ENCODE data around the gene RBM26.

The RBM26 gene

GRCh38 chr13:79450110-79450509 lies 44.1 kb upstream of the RBM26 start:
- H3K27ac ChIP-seq (ENCODE audit: poor library complexity, severe bottlenecking), result no peak overlapping the region
- H3K4me3 ChIP-seq (ENCODE audit: severe bottlenecking), result no peak overlapping the region
- no peaks in the 10 kb centered on the region for H3K27me3 ChIP-seq (ENCODE audit: insufficient read depth, poor library complexity, severe bottlenecking)
- peaks cover 8% of the 10 kb centered on the region for H3K4me1 ChIP-seq (ENCODE audit: insufficient read depth, poor library complexity, severe bottlenecking)
- no peak for DNase-seq (ENCODE audit: low spot score)
- H3K36me3 ChIP-seq (ENCODE audit: low read depth), result no peaks in the 10 kb centered on the region
- no peak for TF ChIP-seq CTCF (IDR thresholded peaks at IDR 0.05; ENCODE audit: poor library complexity, severe bottlenecking)
- no peaks in the 10 kb centered on the region for H3K9me3 ChIP-seq (ENCODE audit: severe bottlenecking)
- ATAC-seq (ENCODE audit: low read depth), result no peak

- H3K27me3 ChIP-seq (ENCODE audit: insufficient read depth, poor library complexity, severe bottlenecking), result no peaks in the 10 kb centered on the region
- DNase-seq (ENCODE audit: low spot score) (no peak), ATAC-seq (ENCODE audit: low read depth) (no peak)
- no peak overlapping the region for H3K27ac ChIP-seq (ENCODE audit: poor library complexity, severe bottlenecking)
- H3K36me3 ChIP-seq (ENCODE audit: low read depth), result no peaks in the 10 kb centered on the region
- no peak for TF ChIP-seq CTCF (IDR thresholded peaks at IDR 0.05; ENCODE audit: poor library complexity, severe bottlenecking)
- H3K4me3 ChIP-seq (ENCODE audit: severe bottlenecking), result no peak overlapping the region
- H3K9me3 ChIP-seq (ENCODE audit: severe bottlenecking), result no peaks in the 10 kb centered on the region
- H3K4me1 ChIP-seq (ENCODE audit: insufficient read depth, poor library complexity, severe bottlenecking), result peaks cover 8% of the 10 kb centered on the region
Measured at GRCh38 chr13:79448413-79448812, 42.4 kb upstream of the RBM26 start.

- ATAC-seq (ENCODE audit: low read depth), result no peak
- TF ChIP-seq CTCF (IDR thresholded peaks at IDR 0.05; ENCODE audit: poor library complexity, severe bottlenecking), result no peak
- Histone ChIP-seq H3K4me3 (ENCODE audit: severe bottlenecking) (no peak overlapping the region), H3K9me3 (ENCODE audit: severe bottlenecking) (no peaks in the 10 kb centered on the region), H3K4me1 (ENCODE audit: insufficient read depth, poor library complexity, severe bottlenecking) (peaks cover 8% of the 10 kb centered on the region), H3K27ac (ENCODE audit: poor library complexity, severe bottlenecking) (no peak overlapping the region), H3K36me3 (ENCODE audit: low read depth) (no peaks in the 10 kb centered on the region), H3K27me3 (ENCODE audit: insufficient read depth, poor library complexity, severe bottlenecking) (no peaks in the 10 kb centered on the region)
- no peak for DNase-seq (ENCODE audit: low spot score)
Measured at GRCh38 chr13:79447741-79448140, 41.7 kb upstream of the RBM26 start.

GRCh38 chr13:79447141-79447540 lies 41.1 kb upstream of the RBM26 start:
- DNase-seq (ENCODE audit: low spot score), result no peak
- H3K9me3 ChIP-seq (ENCODE audit: severe bottlenecking), result no peaks in the 10 kb centered on the region
- no peaks in the 10 kb centered on the region for H3K36me3 ChIP-seq (ENCODE audit: low read depth)
- no peaks in the 10 kb centered on the region for H3K27me3 ChIP-seq (ENCODE audit: insufficient read depth, poor library complexity, severe bottlenecking)
- no peak for TF ChIP-seq CTCF (IDR thresholded peaks at IDR 0.05; ENCODE audit: poor library complexity, severe bottlenecking)
- peaks cover 7% of the 10 kb centered on the region for H3K4me1 ChIP-seq (ENCODE audit: insufficient read depth, poor library complexity, severe bottlenecking)
- H3K4me3 ChIP-seq (ENCODE audit: severe bottlenecking), result no peak overlapping the region
- H3K27ac ChIP-seq (ENCODE audit: poor library complexity, severe bottlenecking), result no peak overlapping the region
- ATAC-seq (ENCODE audit: low read depth), result no peak

GRCh38 chr13:79445968-79446645 lies 40.1 kb upstream of the RBM26 start:
- no peak for DNase-seq (ENCODE audit: low spot score)
- no peak for ATAC-seq (ENCODE audit: low read depth)
- Histone ChIP-seq H3K4me3 (ENCODE audit: severe bottlenecking) (no peak overlapping the region), H3K4me1 (ENCODE audit: insufficient read depth, poor library complexity, severe bottlenecking) (no peaks in the 10 kb centered on the region), H3K9me3 (ENCODE audit: severe bottlenecking) (no peaks in the 10 kb centered on the region), H3K36me3 (ENCODE audit: low read depth) (no peaks in the 10 kb centered on the region), H3K27me3 (ENCODE audit: insufficient read depth, poor library complexity, severe bottlenecking) (no peaks in the 10 kb centered on the region), H3K27ac (ENCODE audit: poor library complexity, severe bottlenecking) (no peak overlapping the region)
- no peak for TF ChIP-seq CTCF (IDR thresholded peaks at IDR 0.05; ENCODE audit: poor library complexity, severe bottlenecking)

Measured in RWPE2 (cell line).